K562 (cell line): Measurements from ENCODE around the gene FUT8. TPM values are rescaled to one million over a fixed set of nuclear protein-coding genes. Genes with fewer than 3 reads are reported as not detected.

ENCODE experiments used
- ATAC-seq: fragments of 200-7000 bp; cut with Tn5 transposase; 3 replicates; pipeline ENCODE4 v1.9.1; 2020; ENCODE audit warnings: moderate library complexity
- BruUV-seq: library from RNA; stranded (reverse); fragments of 400-500 nt; replicated peaks from 2 replicates; lab custom pipeline; 2021; lab: Mats Ljungman, UMichigan
- CTCF ChIA-PET: fragments of 300-600 bp; formaldehyde crosslinking; extraction: SDS; loops from one replicate; lab custom pipeline; 2021; ENCODE audit warnings: low intra/inter-chr PET ratio; lab: Yijun Ruan, JAX
- POLR2A ChIA-PET: fragments of 300-600, 350-650 bp; sonication (Branson Sonifier 250); formaldehyde crosslinking; extraction: SDS; loops from one replicate; lab custom pipeline; 2021; ENCODE audit warnings: antibody characterized with exemption, inconsistent platforms; lab: Yijun Ruan, JAX
- DNase-seq, 4 experiments: peaks; one replicate each; pipeline versions ENCODE4 v3.0.0 to v3.0.0-alpha.2; 2011 to 2018; ENCODE audit warnings: low spot score in 3 of 4, mixed read lengths in 3 of 4; ENCODE audit errors: extremely low read depth in 1 of 4
- FAIRE-seq: peaks from 2 replicates; lab custom pipeline; 2011; peaks lifted over from hg19 to GRCh38; lab: Jason Lieb, UNC
- H2AFZ ChIP-seq: 2 replicates; pipeline ENCODE4 v1.6.0; 2011; ENCODE audit warnings: low read depth, low read length, control low read depth, inconsistent platforms
- H3K27ac ChIP-seq: fragments of 200-600 bp; 3 replicates; pipeline ENCODE4 v1.8.0; 2011; ENCODE audit warnings: low read depth, mild to moderate bottlenecking, control low read depth, inconsistent platforms, low read length, moderate library complexity, mixed read lengths; ENCODE audit errors: extremely low read depth
- H3K27me3 ChIP-seq, 2 experiments: fragments of 300-600 bp in 1 of 2; 2 replicates in 1 of 2; 3 replicates in 1 of 2; pipeline versions ENCODE4 v1.6.0 to v1.8.0; 2011; ENCODE audit warnings: inconsistent platforms in 2 of 2, low read length in 2 of 2, mild to moderate bottlenecking in 1 of 2, mixed read lengths in 1 of 2, moderate library complexity in 1 of 2; ENCODE audit not compliant: control insufficient read depth in 2 of 2, insufficient read depth in 2 of 2
- H3K36me3 ChIP-seq: fragments of 300-600 bp; 3 replicates; pipeline ENCODE4 v1.8.0; 2011; ENCODE audit warnings: mild to moderate bottlenecking, low read length, inconsistent platforms; ENCODE audit not compliant: control insufficient read depth, insufficient read depth
- H3K4me1 ChIP-seq, 2 experiments: fragments of 200-600 bp in 1 of 2; replicated peaks in 1 of 2; 2 replicates in 1 of 2; 3 replicates in 1 of 2; pipeline versions ENCODE4 v1.5.1 to v1.8.0; 2011; ENCODE audit warnings: inconsistent platforms in 2 of 2, low read length in 2 of 2, mild to moderate bottlenecking in 1 of 2, mixed read lengths in 1 of 2, moderate library complexity in 1 of 2; ENCODE audit not compliant: control insufficient read depth in 2 of 2, insufficient read depth in 2 of 2
- H3K4me2 ChIP-seq: 2 replicates; pipeline ENCODE4 v1.6.1; 2011; ENCODE audit warnings: low read length, control low read depth, inconsistent platforms, mixed read lengths; ENCODE audit not compliant: insufficient read depth
- H3K4me3 ChIP-seq: fragments of 200-600 bp; sonication (generic), shearing (Covaris generic); 2 replicates; pipeline ENCODE4 v1.5.1; 2016; ENCODE audit warnings: control low read depth, inconsistent platforms
- H3K79me2 ChIP-seq: fragments of 200-600 bp; 3 replicates; pipeline ENCODE4 v1.8.0; 2011; ENCODE audit warnings: low read length, inconsistent platforms; ENCODE audit not compliant: control insufficient read depth, insufficient read depth
- H3K9ac ChIP-seq, 2 experiments: 2 replicates each; pipeline versions ENCODE4 v1.6.0 to v1.6.1; 2011; ENCODE audit warnings: low read depth in 2 of 2, low read length in 2 of 2, control low read depth in 1 of 2, inconsistent platforms in 1 of 2, mild to moderate bottlenecking in 1 of 2, mixed read lengths in 1 of 2; ENCODE audit not compliant: insufficient read depth in 1 of 2
- H3K9me1 ChIP-seq: one replicate; pipeline ENCODE4 v1.6.0; 2011; ENCODE audit warnings: inconsistent platforms, mild to moderate bottlenecking, low read length, moderate library complexity; ENCODE audit not compliant: control insufficient read depth, insufficient read depth
- H3K9me3 ChIP-seq: replicated peaks from 2 replicates; pipeline ENCODE4 v1.5.1; 2011; ENCODE audit warnings: low read depth, low read length, inconsistent platforms; ENCODE audit not compliant: control insufficient read depth, insufficient read depth
- H4K20me1 ChIP-seq: replicated peaks from 2 replicates; pipeline ENCODE4 v1.6.1; 2011; ENCODE audit warnings: low read length, inconsistent platforms, mixed read lengths; ENCODE audit not compliant: control insufficient read depth, insufficient read depth
- ATF3 ChIP-seq, 2 experiments: fragments of 450-650 bp in 1 of 2; sonication (generic) in 1 of 2; formaldehyde crosslinking in 1 of 2; IDR thresholded peaks in 1 of 2; conservative IDR thresholded peaks in 1 of 2; 2 replicates each; pipeline versions ENCODE4 v1.6.1 to v1.8.1; 2016 to 2023; ENCODE audit warnings: mild to moderate bottlenecking in 2 of 2, moderate library complexity in 2 of 2, inconsistent platforms in 1 of 2, missing genetic modification reagents in 1 of 2
- C11orf30 ChIP-seq: fragments of 450-650 bp; IDR thresholded peaks from 2 replicates; pipeline ENCODE4 v1.6.1; 2016; ENCODE audit warnings: low read depth, mild to moderate bottlenecking
- DIDO1 ChIP-seq: fragments of 450-650 bp; IDR thresholded peaks from 2 replicates; pipeline ENCODE4 v1.6.1; 2016; ENCODE audit warnings: low read depth, missing biosample characterization, missing genetic modification characterization
- ETV1 ChIP-seq: fragments of 450-650 bp; conservative IDR thresholded peaks from 2 replicates; pipeline ENCODE4 v1.6.1; 2016; ENCODE audit warnings: missing genetic modification characterization, control low read depth, low read depth, missing compliant biosample characterization
- MTF1 ChIP-seq: fragments of 250-450 bp; sonication (Bioruptor Pico); IDR thresholded peaks from 2 replicates; pipeline ENCODE4 v1.9.0; 2021; ENCODE audit warnings: moderate library complexity, mild to moderate bottlenecking, inconsistent platforms, borderline replicate concordance
- RBM14 ChIP-seq: fragments of 200-400 bp; formaldehyde crosslinking; IDR thresholded peaks from 2 replicates; pipeline ENCODE4 v1.6.1; 2018; ENCODE audit warnings: low read depth, mild to moderate bottlenecking, low read length, moderate library complexity, borderline replicate concordance; ENCODE audit not compliant: insufficient read depth
- SAFB ChIP-seq: fragments of 200-400 bp; formaldehyde crosslinking; IDR thresholded peaks from 2 replicates; pipeline ENCODE4 v1.6.1; 2017; ENCODE audit warnings: low read depth, low read length, borderline replicate concordance
- TCF7 ChIP-seq: sonication (generic); IDR thresholded peaks from 2 replicates; pipeline ENCODE4 v1.6.1; 2016; ENCODE audit warnings: antibody characterized with exemption, borderline replicate concordance
- WHSC1 ChIP-seq: IDR thresholded peaks from one replicate; pipeline ENCODE4 v1.6.1; 2012; ENCODE audit warnings: low read length, control low read depth, inconsistent platforms
- ZBTB7A ChIP-seq: IDR thresholded peaks from 2 replicates; pipeline ENCODE4 v1.6.1; 2011; ENCODE audit warnings: low read depth, mild to moderate bottlenecking, low read length, moderate library complexity, borderline replicate concordance; ENCODE audit not compliant: control insufficient read depth
- ZC3H11A ChIP-seq: IDR thresholded peaks from 2 replicates; pipeline ENCODE4 v1.6.1; 2012; ENCODE audit warnings: low read depth, low read length, improper control_type of control experiment
- ZNF12 ChIP-seq: sonication (generic); formaldehyde crosslinking; IDR thresholded peaks from 2 replicates; pipeline ENCODE4 v1.4.0; 2020; ENCODE audit warnings: mild to moderate bottlenecking, missing genetic modification reagents
- ZNF23 ChIP-seq: fragments of 250-450 bp; sonication (Bioruptor Pico); IDR thresholded peaks from 2 replicates; pipeline ENCODE4 v1.4.0; 2020; ENCODE audit warnings: mild to moderate bottlenecking
- WGBS: fragments of 100-300 bp; shearing (Covaris generic); methylation state at CpG from one replicate; pipeline ENCODE4 v1.1.6; 2016; ENCODE audit warnings: low coverage, mixed read lengths; ENCODE audit not compliant: insufficient coverage; ENCODE audit errors: missing lambda C conversion rate; 5-methylcytosine and 5-hydroxymethylcytosine counted together
- in situ Hi-C: fragments of 300-500 bp; cut with MboI; formaldehyde crosslinking; loops from 4 replicates; pipeline ENCODE4 v1.15.0; 2018; ENCODE audit warnings: inconsistent platforms, mixed read lengths
- intact Hi-C: fragments of 100-400 bp; cut with micrococcal nuclease; formaldehyde crosslinking; loops from 2 replicates; pipeline ENCODE4 v1.14.2; 2022
- polyA plus RNA-seq, 8 experiments: library from polyadenylated mRNA; depleted of rRNA in 4 of 8; stranded (reverse) in 5 of 8; unstranded in 3 of 8; fragments of >200 nt; fragmentation: Nextera tagmentation in 2 of 8; fragmentation: Illumina TruSeq in 1 of 8; extraction: Ambion mirVana in 2 of 8; extraction: Trizol in 1 of 8; gene quantifications; 2 replicates each; pipeline versions ENCODE4 v1.2.1 to v1.2.3, GENCODE V29; 2011 to 2014; ENCODE audit warnings: inconsistent platforms in 1 of 8, missing spikeins in 1 of 8
- total RNA-seq, 7 experiments: library from RNA; depleted of rRNA in 6 of 7; stranded (reverse); fragments of >200 nt in 6 of 7; fragmentation: Illumina TruSeq in 2 of 7; extraction: Trizol in 2 of 7; gene quantifications; 2 replicates each; pipeline versions ENCODE4 v1.2.1 to v1.2.3, GENCODE V29; 2011 to 2021; ENCODE audit warnings: low replicate concordance in 1 of 7

FUT8 gene
- total and polyA plus RNA-seq, 9 of the 15 experiments (the other 6 are each of a cell fraction or from before 2014, with no cell fraction given), result 4.1 to 15.2 (median 7.8) TPM

GRCh38 chr14:65631040-65631439 lies 218.5 kb downstream of the FUT8 start:
- H2AFZ ChIP-seq, result no peak overlapping the region
- POLR2A ChIA-PET, result no interaction called here

GRCh38 chr14:65632487-65632886 lies 220.0 kb downstream of the FUT8 start:
- no peak for ATAC-seq
- DNase-seq, result no peak
- in situ Hi-C loops, result no loop called here
- intact Hi-C loops, result no loop called here
- no peaks in the 10 kb centered on the region for H3K9me3 ChIP-seq
- H3K4me1 ChIP-seq, result no peaks in the 10 kb centered on the region
- H3K79me2 ChIP-seq, result no peaks in the 10 kb centered on the region
- POLR2A ChIA-PET, result no interaction called here
- CTCF ChIA-PET, result no interaction called here
- H4K20me1 ChIP-seq, result no peaks in the 10 kb centered on the region
- no peaks in the 10 kb centered on the region for H3K36me3 ChIP-seq
- no peak overlapping the region for H3K27ac ChIP-seq
- no peak overlapping the region for H3K4me2 ChIP-seq
- FAIRE-seq, result no peak
- no TSS peak for BruUV-seq
- no peak overlapping the region for H3K9ac ChIP-seq
- no peak overlapping the region for H2AFZ ChIP-seq
- TF ChIP-seq C11orf30 (no peak), ZBTB7A (no peak), RBM14 (no peak), ATF3 (IDR thresholded peaks at IDR 0.05) (no peak), ATF3 (CRISPR knock-in tag; conservative IDR thresholded peaks at IDR 0.05) (no peak), DIDO1 (no peak), ZNF23 (CRISPR knock-in tag) (no peak), SAFB (no peak), MTF1 (CRISPR knock-in tag) (no peak), WHSC1 (no peak), ZNF12 (CRISPR knock-in tag) (no peak)
- WGBS, result 75% methylated on average over 1 of the region's 1 CpG
- H3K9me1 ChIP-seq, result no peaks in the 10 kb centered on the region
- H3K4me3 ChIP-seq, result no peak overlapping the region
- H3K27me3 ChIP-seq, result no peaks in the 10 kb centered on the region

More at GRCh38 chr14:65631040-65631439, 218.5 kb downstream of the FUT8 start:
- Histone ChIP-seq H3K4me3 (no peak overlapping the region), H3K9me1 (no peaks in the 10 kb centered on the region), H3K4me2 (no peak overlapping the region), H4K20me1 (no peaks in the 10 kb centered on the region), H3K79me2 (no peaks in the 10 kb centered on the region), H3K9ac (no peak overlapping the region), H3K9me3 (no peaks in the 10 kb centered on the region), H3K4me1 (no peaks in the 10 kb centered on the region), H3K36me3 (no peaks in the 10 kb centered on the region), H3K27me3 (no peaks in the 10 kb centered on the region), H3K27ac (no peak overlapping the region)
- FAIRE-seq (no peak), DNase-seq (no peak), ATAC-seq (no peak)
- intact Hi-C loops (no loop called here), in situ Hi-C loops (no loop called here)
- 38% methylated on average over 1 of the region's 1 CpG for WGBS
- CTCF ChIA-PET, result no interaction called here
- no peak for TF ChIP-seq TCF7
- TF ChIP-seq ETV1, result no peak
- TF ChIP-seq ZC3H11A, result no peak
- BruUV-seq, result no TSS peak
